Caco-2 (cell line): ENCODE results near the gene RNU4-1. TPM values are rescaled to one million over a fixed set of nuclear protein-coding genes. Genes with fewer than 3 reads are reported as not detected.
A peak's percentile ranks its signal among the peaks of the same experiment; 100 is the strongest.

Experiments
- BruUV-seq: library from RNA; stranded (reverse); fragments of 400-500 nt; replicated peaks from 2 replicates; lab custom pipeline; 2021; lab: Mats Ljungman, UMichigan
- CTCF ChIA-PET: fragments of 300-600 bp; sonication (Branson Sonifier 250); formaldehyde crosslinking; loops from one replicate; lab custom pipeline; 2022; ENCODE audit warnings: antibody characterized with exemption; lab: Charles Lee
- POLR2A ChIA-PET: fragments of 300-600 bp; sonication (Branson Sonifier 250); formaldehyde crosslinking; loops from one replicate; lab custom pipeline; 2022; ENCODE audit warnings: antibody characterized with exemption; lab: Charles Lee
- DNase-seq, 2 experiments: peaks; one replicate each; pipeline versions ENCODE4 v3.0.0 to v3.0.0-alpha.2; 2020 to 2022
- H3K27me3 ChIP-seq: replicated peaks from 2 replicates; pipeline ENCODE4 v1.6.0; 2011; ENCODE audit warnings: low read length; ENCODE audit not compliant: control insufficient read depth, insufficient read depth
- H3K36me3 ChIP-seq: 2 replicates; pipeline ENCODE4 v1.5.1; 2011; ENCODE audit warnings: low read length; ENCODE audit not compliant: control insufficient read depth, insufficient read depth
- H3K4me1 ChIP-seq: fragments of 250-450 bp; sonication (Bioruptor Pico); 2 replicates; pipeline ENCODE4 v1.5.1; 2020; ENCODE audit warnings: mild to moderate bottlenecking
- H3K4me3 ChIP-seq: 2 replicates; pipeline ENCODE4 v1.5.1; 2011; ENCODE audit warnings: low read depth, mild to moderate bottlenecking, control low read depth, low read length
- H3K9me3 ChIP-seq: fragments of 250-450 bp; sonication (Bioruptor Pico); 2 replicates; pipeline ENCODE4 v1.5.1; 2020; ENCODE audit warnings: mild to moderate bottlenecking, moderate library complexity
- H3K27ac Mint-ChIP-seq: one replicate; pipeline ENCODE4 v1.8.0; 2022; ENCODE audit warnings: mixed read lengths; ENCODE audit not compliant: unreplicated experiment
- H3K27me3 Mint-ChIP-seq: one replicate; pipeline ENCODE4 v1.8.0; 2022; ENCODE audit warnings: mixed read lengths; ENCODE audit not compliant: insufficient read depth, unreplicated experiment
- H3K36me3 Mint-ChIP-seq: one replicate; pipeline ENCODE4 v1.8.0; 2022; ENCODE audit warnings: mild to moderate bottlenecking, mixed read lengths; ENCODE audit not compliant: insufficient read depth, unreplicated experiment
- H3K4me1 Mint-ChIP-seq: one replicate; pipeline ENCODE4 v1.8.0; 2022; ENCODE audit warnings: low read depth, mixed read lengths; ENCODE audit not compliant: unreplicated experiment
- H3K4me3 Mint-ChIP-seq: one replicate; pipeline ENCODE4 v1.8.0; 2022; ENCODE audit warnings: mild to moderate bottlenecking, moderate library complexity, mixed read lengths; ENCODE audit not compliant: unreplicated experiment
- H3K9me3 Mint-ChIP-seq: one replicate; pipeline ENCODE4 v1.8.0; 2022; ENCODE audit warnings: mixed read lengths; ENCODE audit not compliant: unreplicated experiment
- intact Hi-C: fragments of 100-400 bp; cut with micrococcal nuclease; formaldehyde crosslinking; loops from one replicate; pipeline ENCODE4 v1.10.0; 2022; ENCODE audit not compliant: unreplicated experiment
- total RNA-seq: library from RNA; stranded (reverse); gene quantifications from 2 replicates; pipeline ENCODE4 v1.2.3, GENCODE V29; 2022
- TF ChIP-seq, protein P1 (sequence below), 2 experiments: fragments of 200-600 bp in 1 of 2; IDR thresholded peaks; 1 replicate in 1 of 2; 2 replicates in 1 of 2; pipeline versions ENCODE4 v1.5.1 to v1.8.0; 2011 to 2022; ENCODE audit warnings: antibody characterized with exemption in 1 of 2, control low read depth in 1 of 2, inconsistent platforms in 1 of 2, low read depth in 1 of 2, low read length in 1 of 2, mild to moderate bottlenecking in 1 of 2, moderate library complexity in 1 of 2; ENCODE audit not compliant: insufficient read depth in 1 of 2, severe bottlenecking in 1 of 2, unreplicated experiment in 1 of 2

Gene RNU4-1
- total RNA-seq, 1 experiment from 2014 or later = 3,645 TPM

DNA sequence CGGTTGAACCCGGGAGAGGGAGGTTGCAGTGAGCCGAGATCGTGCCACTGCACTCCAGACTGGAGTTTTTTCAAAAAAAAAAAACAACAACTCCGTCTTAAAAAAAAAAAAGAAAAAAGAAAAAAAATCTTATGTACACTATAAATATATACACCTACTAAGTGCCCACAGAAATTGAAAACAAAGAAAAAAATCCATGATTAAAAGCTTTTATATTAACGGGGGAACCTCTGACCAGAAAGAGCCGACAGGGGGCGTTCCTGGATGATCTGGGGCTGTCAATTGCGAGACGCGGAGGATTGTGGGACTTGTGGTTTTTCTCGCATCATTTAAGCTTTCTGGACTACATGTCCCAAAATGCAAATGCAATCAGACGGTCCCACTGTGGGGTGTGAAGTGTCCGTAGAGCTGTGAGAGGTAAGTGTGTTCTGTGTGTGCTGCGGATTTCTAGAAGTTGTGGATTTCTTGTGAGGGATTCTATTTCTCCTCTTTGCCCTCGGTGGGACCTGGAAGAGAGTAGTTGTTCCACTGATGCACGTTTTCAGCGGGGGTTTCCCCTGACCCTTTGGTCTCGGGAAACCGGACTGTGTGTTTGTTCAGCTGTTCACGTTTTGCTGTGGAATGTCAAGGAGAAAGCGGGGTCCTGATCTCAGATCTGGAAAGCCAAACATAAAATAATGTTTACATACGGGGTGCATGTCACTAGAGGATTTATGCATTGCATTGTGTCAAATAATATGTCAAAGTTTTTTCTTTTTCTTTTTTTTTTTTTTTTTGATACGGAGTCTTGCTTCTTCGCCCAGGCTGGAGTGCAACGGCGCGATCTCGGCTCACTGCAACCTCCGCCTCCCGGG lies 9.2 kb upstream of the RNU4-1 start, which contains the start of gene SIRT4:
Gene SIRT4 (plus strand): TSS at position 360 of the 854 bp plus-strand sequence. CDS start 1,241 bp downstream, outside the sequence.
- BruUV-seq = TSS peak; percentile 89
- intact Hi-C loops = loop anchor here (1.0 kb wide), 3 partner anchors 9 to 19 kb away; partner anchors contain the start of gene RNU4-1
- Histone ChIP-seq H3K27me3 (no peaks in the 10 kb centered on the region), H3K9me3 (no peaks in the 10 kb centered on the region), H3K4me3 (peak within 1 kb of the TSS; percentile 70), H3K4me1 (peaks cover 5% of the 10 kb centered on the region; the same call in 1 of the 2 replicates), H3K36me3 (no peaks in the 10 kb centered on the region)
- DNase-seq = peak; percentile 89
- TF ChIP-seq, protein P1, sequence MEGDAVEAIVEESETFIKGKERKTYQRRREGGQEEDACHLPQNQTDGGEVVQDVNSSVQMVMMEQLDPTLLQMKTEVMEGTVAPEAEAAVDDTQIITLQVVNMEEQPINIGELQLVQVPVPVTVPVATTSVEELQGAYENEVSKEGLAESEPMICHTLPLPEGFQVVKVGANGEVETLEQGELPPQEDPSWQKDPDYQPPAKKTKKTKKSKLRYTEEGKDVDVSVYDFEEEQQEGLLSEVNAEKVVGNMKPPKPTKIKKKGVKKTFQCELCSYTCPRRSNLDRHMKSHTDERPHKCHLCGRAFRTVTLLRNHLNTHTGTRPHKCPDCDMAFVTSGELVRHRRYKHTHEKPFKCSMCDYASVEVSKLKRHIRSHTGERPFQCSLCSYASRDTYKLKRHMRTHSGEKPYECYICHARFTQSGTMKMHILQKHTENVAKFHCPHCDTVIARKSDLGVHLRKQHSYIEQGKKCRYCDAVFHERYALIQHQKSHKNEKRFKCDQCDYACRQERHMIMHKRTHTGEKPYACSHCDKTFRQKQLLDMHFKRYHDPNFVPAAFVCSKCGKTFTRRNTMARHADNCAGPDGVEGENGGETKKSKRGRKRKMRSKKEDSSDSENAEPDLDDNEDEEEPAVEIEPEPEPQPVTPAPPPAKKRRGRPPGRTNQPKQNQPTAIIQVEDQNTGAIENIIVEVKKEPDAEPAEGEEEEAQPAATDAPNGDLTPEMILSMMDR (IDR thresholded peaks at IDR 0.05; ENCODE audit: insufficient read depth in 1 of 2, low read depth in 1 of 2, low read length in 1 of 2, severe bottlenecking in 1 of 2, unreplicated experiment in 1 of 2) = peak; percentile 84 to 86
- peaks cover 23% of the 10 kb centered on the region for H3K36me3 Mint-ChIP-seq
- H3K27ac Mint-ChIP-seq = peak within 1 kb of the TSS; percentile 93
- H3K27me3 Mint-ChIP-seq = no peaks in the 10 kb centered on the region
- H3K4me1 Mint-ChIP-seq = no peaks in the 10 kb centered on the region
- peak within 1 kb of the TSS; percentile 91 for H3K4me3 Mint-ChIP-seq
- H3K9me3 Mint-ChIP-seq = no peaks in the 10 kb centered on the region
- CTCF ChIA-PET = interaction anchor here (0.7 to 1.9 kb wide), 22 partner anchors 8 to 585 kb away, joined by 3 to 27 read pairs (median 6); partner anchors contain the start of genes DYNLL1, PXN, RNU4-1 and RNU4-2
- POLR2A ChIA-PET = interaction anchor here (0.6 to 2.1 kb wide), 6 partner anchors 10 to 185 kb away, joined by 3 to 68 read pairs (median 9); partner anchors contain the start of genes RNU4-1, RNU4-2 and RPLP0

DNA sequence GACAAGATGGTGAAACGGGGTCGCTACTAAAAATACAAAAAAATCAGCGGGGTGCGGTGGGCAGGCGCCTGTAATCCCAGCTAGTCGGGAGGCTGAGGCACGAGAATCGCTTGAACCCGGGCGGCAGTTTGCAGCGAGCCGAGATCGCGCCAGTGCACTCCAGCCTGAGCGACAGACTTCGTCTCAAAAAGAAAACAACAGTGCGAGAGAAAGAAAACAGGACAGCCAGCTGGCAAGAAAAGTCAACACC lies 701 bp downstream of the RNU4-1 start:
- TF ChIP-seq, protein P1 (IDR thresholded peaks at IDR 0.05; ENCODE audit: insufficient read depth in 1 of 2, low read depth in 1 of 2, low read length in 1 of 2, severe bottlenecking in 1 of 2, unreplicated experiment in 1 of 2) = no peak
- ChIA-PET POLR2A (interaction anchor here (0.5 to 3.6 kb wide), 16 partner anchors 9 to 1325 kb away, joined by 3 to 297 read pairs (median 7); partner anchors contain the start of genes POP5, PXN, RAB35 and RPLP0), CTCF (interaction anchor here (1.5 to 2.9 kb wide), 5 partner anchors 10 to 64 kb away, joined by 3 to 30 read pairs (median 7); partner anchors contain the start of genes PXN and SIRT4)
- Histone ChIP-seq H3K9me3 (no peaks in the 10 kb centered on the region), H3K4me3 (peak overlapping the region; percentile 48), H3K4me1 (peaks cover 7% of the 10 kb centered on the region), H3K27me3 (no peaks in the 10 kb centered on the region), H3K36me3 (no peaks in the 10 kb centered on the region)
- Mint-ChIP-seq H3K36me3 (no peaks in the 10 kb centered on the region), H3K9me3 (no peaks in the 10 kb centered on the region), H3K27me3 (no peaks in the 10 kb centered on the region), H3K4me3 (no peak overlapping the region), H3K4me1 (peaks cover 2% of the 10 kb centered on the region), H3K27ac (no peak overlapping the region)
- TSS peak; percentile 98 for BruUV-seq
- no peak for DNase-seq
- intact Hi-C loops = no loop called here

DNA sequence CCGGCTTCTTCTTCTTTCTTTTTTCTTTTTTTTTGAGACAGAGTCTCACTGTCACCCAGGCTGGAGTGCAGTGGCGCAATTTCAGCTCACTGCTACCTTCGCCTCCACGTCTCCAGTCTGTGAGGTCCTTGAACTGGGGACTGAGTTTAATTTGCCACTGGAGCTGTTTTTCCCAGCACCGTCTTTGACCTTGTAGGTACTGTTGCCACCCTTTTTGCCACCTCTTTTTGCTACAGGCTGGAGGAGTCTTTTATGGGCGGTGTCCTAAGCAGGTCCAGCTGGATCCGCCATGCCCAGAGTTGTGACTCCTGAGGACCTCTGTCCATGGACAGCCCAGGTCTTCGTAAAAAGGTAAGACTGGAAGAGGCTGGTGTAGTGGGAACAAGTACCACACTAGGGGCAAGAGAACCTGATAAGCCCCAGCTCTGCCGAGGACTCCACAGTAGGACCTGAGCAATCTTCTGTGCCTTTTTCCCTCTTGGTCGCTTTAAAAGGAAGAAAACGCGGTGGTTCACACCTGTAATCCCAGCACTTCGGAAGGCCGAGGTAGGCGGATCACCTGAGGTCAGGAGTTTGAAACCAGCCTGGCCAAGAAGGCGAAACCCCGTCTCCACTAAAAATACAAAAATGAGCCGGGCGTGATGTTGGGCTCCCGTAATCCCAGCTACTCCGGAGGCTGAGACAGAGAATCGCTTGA lies 2.3 kb downstream of the RNU4-1 start:
- no peaks in the 10 kb centered on the region for H3K9me3 ChIP-seq
- TF ChIP-seq, protein P1 (IDR thresholded peaks at IDR 0.05; ENCODE audit: insufficient read depth in 1 of 2, low read depth in 1 of 2, low read length in 1 of 2, severe bottlenecking in 1 of 2, unreplicated experiment in 1 of 2) = no peak
- Mint-ChIP-seq H3K36me3 (peaks cover 10% of the 10 kb centered on the region), H3K9me3 (no peaks in the 10 kb centered on the region), H3K27ac (no peak overlapping the region), H3K27me3 (no peaks in the 10 kb centered on the region), H3K4me3 (no peak overlapping the region), H3K4me1 (peaks cover 18% of the 10 kb centered on the region)
- POLR2A ChIA-PET = interaction anchor here (0.5 to 3.6 kb wide), 27 partner anchors 8 to 239 kb away, joined by 3 to 297 read pairs (median 6); partner anchors contain the start of genes PXN, RAB35, RPLP0 and SIRT4
- no peaks in the 10 kb centered on the region for H3K36me3 ChIP-seq
- H3K4me1 ChIP-seq = peaks cover 18% of the 10 kb centered on the region
- no peak overlapping the region for H3K4me3 ChIP-seq
- H3K27me3 ChIP-seq = no peaks in the 10 kb centered on the region
- CTCF ChIA-PET = interaction anchor here (0.7 to 2.9 kb wide), 8 partner anchors 12 to 82 kb away, joined by 3 to 30 read pairs (median 6); partner anchors contain the start of genes PXN and SIRT4
- intact Hi-C loops = loop anchor here (1.0 kb wide), 2 partner anchors 7 to 62 kb away; no protein-coding TSS in a partner anchor
- BruUV-seq = no TSS peak
- peak; percentile 41 to 46 for DNase-seq
